T-cell (primary cell): ENCODE data around the gene PIP4K2A. TPM values are rescaled to one million over a fixed set of nuclear protein-coding genes. Genes with fewer than 3 reads are reported as not detected.
A peak's percentile ranks its signal among the peaks of the same experiment; 100 is the strongest.

Experiments used
- ATAC-seq, 4 experiments: fragments of 200-7000 bp in 3 of 4; fragments of 150-1000 bp in 1 of 4; cut with Tn5 transposase; replicated peaks in 1 of 4; 1 replicate in 3 of 4; 2 replicates in 1 of 4; pipeline ENCODE4 v1.10.0; 2021; ENCODE audit warnings: moderate library complexity in 3 of 4, mild to moderate bottlenecking in 2 of 4, moderate number of reproducible peaks in 1 of 4
- CTCF ChIA-PET, 2 donors: fragments of 300-600 bp; sonication (Branson Sonifier 250); formaldehyde crosslinking; loops; one replicate each; lab custom pipeline; 2022; ENCODE audit warnings: antibody characterized with exemption in 2 of 2; lab: Charles Lee
- POLR2A ChIA-PET, 2 donors: fragments of 300-600 bp; sonication (Branson Sonifier 250); formaldehyde crosslinking; loops; one replicate each; lab custom pipeline; 2022; ENCODE audit warnings: antibody characterized with exemption in 2 of 2; lab: Charles Lee
- DNase-seq, 35 experiments: peaks; one replicate each; pipeline versions ENCODE4 v3.0.0 to v3.0.0-alpha.2; 2013 to 2023
- H3K27ac ChIP-seq: one replicate; pipeline ENCODE4 v1.5.1; 2013; ENCODE audit warnings: low read length
- H3K27me3 ChIP-seq, 2 experiments: replicated peaks in 1 of 2; 1 replicate in 1 of 2; 2 replicates in 1 of 2; pipeline versions ENCODE4 v1.6.1 to v1.7.0; 2013; ENCODE audit warnings: low read length in 1 of 2, mixed read lengths in 1 of 2; ENCODE audit not compliant: control insufficient read depth in 2 of 2, insufficient read depth in 2 of 2; ENCODE audit errors: extremely low read depth in 1 of 2
- H3K36me3 ChIP-seq, 2 donors: 1 replicate in 1 of 2; 2 replicates in 1 of 2; pipeline versions ENCODE4 v1.6.1 to v1.7.0; 2013; ENCODE audit warnings: low read length in 1 of 2; ENCODE audit not compliant: control insufficient read depth in 2 of 2, insufficient read depth in 1 of 2; ENCODE audit errors: extremely low read depth in 1 of 2
- H3K4me1 ChIP-seq, 2 experiments: 1 replicate in 1 of 2; 2 replicates in 1 of 2; pipeline versions ENCODE4 v1.6.1 to v1.7.0; 2013; ENCODE audit warnings: low read length in 2 of 2, mixed read lengths in 1 of 2; ENCODE audit not compliant: insufficient read depth in 2 of 2, control insufficient read depth in 1 of 2; ENCODE audit errors: extremely low read depth in 1 of 2
- H3K4me3 ChIP-seq, 2 donors: 1 replicate in 1 of 2; 2 replicates in 1 of 2; pipeline versions ENCODE4 v1.5.1 to v1.7.0; 2013; ENCODE audit warnings: mild to moderate bottlenecking in 2 of 2, low read length in 1 of 2, moderate library complexity in 1 of 2; ENCODE audit not compliant: control insufficient read depth in 1 of 2; ENCODE audit errors: extremely low read depth in 1 of 2
- H3K9me3 ChIP-seq: 2 replicates; pipeline ENCODE4 v1.7.0; 2013
- H3K27ac Mint-ChIP-seq, 2 donors: one replicate each; pipeline ENCODE4 v1.8.0; 2020 to 2021; ENCODE audit warnings: mild to moderate bottlenecking in 2 of 2, mixed read lengths in 2 of 2
- H3K27me3 Mint-ChIP-seq, 2 donors: one replicate each; pipeline ENCODE4 v1.8.0; 2021 to 2022; ENCODE audit warnings: mixed read lengths in 2 of 2
- H3K36me3 Mint-ChIP-seq: one replicate; pipeline ENCODE4 v1.8.0; 2021; ENCODE audit warnings: mixed read lengths
- H3K4me1 Mint-ChIP-seq, 3 donors: one replicate each; pipeline ENCODE4 v1.8.0; 2020 to 2022; ENCODE audit warnings: mixed read lengths in 3 of 3, mild to moderate bottlenecking in 1 of 3
- H3K4me3 Mint-ChIP-seq, 3 donors: one replicate each; pipeline ENCODE4 v1.8.0; 2020 to 2022; ENCODE audit warnings: mild to moderate bottlenecking in 3 of 3, mixed read lengths in 3 of 3, moderate library complexity in 3 of 3
- H3K9me3 Mint-ChIP-seq, 3 donors: one replicate each; pipeline ENCODE4 v1.8.0; 2020 to 2022; ENCODE audit warnings: mixed read lengths in 3 of 3
- WGBS: methylation state at CpG from one replicate; pipeline ENCODE4 v1.1.5; 2013; ENCODE audit warnings: missing lambda C conversion rate; ENCODE audit not compliant: insufficient coverage; 5-methylcytosine and 5-hydroxymethylcytosine counted together
- total RNA-seq, 35 experiments: library from RNA in 6 of 35; stranded (reverse) in 6 of 35; fragments of 120-200 nt in 1 of 35; gene quantifications; one replicate each; pipeline versions ENCODE4 v1.2.1 to v1.2.4 and lab custom pipeline; 2013 to 2026

Gene PIP4K2A
- total RNA-seq, 5 donors from 2014 or later (not counting 1 experiment from before 2014, with no cell fraction given): 129 to 238 (median 160) TPM

- Histone ChIP-seq H3K36me3 (peaks cover 0 to 4% of the 10 kb centered on the region in 2 donors), H3K4me1 (peaks cover 58 to 67% of the 10 kb centered on the region in 2 experiments), H3K9me3 (no peaks in the 10 kb centered on the region), H3K4me3 (no peak overlapping the region), H3K27me3 (no peaks in the 10 kb centered on the region), H3K27ac (peak overlapping the region; percentile 43)
- POLR2A ChIA-PET: interaction anchor here in 1 of 2 donors (1.3 kb wide), 1 partner anchor 11 kb away, joined by 3 read pairs; no protein-coding TSS in a partner anchor
- CTCF ChIA-PET: interaction anchor here (0.6 to 1.5 kb wide), 5 partner anchors 9 to 174 kb away, joined by 3 to 5 read pairs (median 3); no protein-coding TSS in a partner anchor
- H3K27ac Mint-ChIP-seq: peak overlapping the region; percentile 86 to 90
- H3K9me3 Mint-ChIP-seq: no peaks in the 10 kb centered on the region
- peaks cover 6% of the 10 kb centered on the region for H3K36me3 Mint-ChIP-seq
- WGBS: 100% methylated on average over 1 of the region's 3 CpGs
- DNase-seq: no peak
- no peak for ATAC-seq
- H3K27me3 Mint-ChIP-seq: no peaks in the 10 kb centered on the region
- H3K4me1 Mint-ChIP-seq: peaks cover 95 to 96% (median 96%) of the 10 kb centered on the region in 3 donors
- peak overlapping the region in 1 of 3 donors; percentile 64 for H3K4me3 Mint-ChIP-seq
Observed at GRCh38 chr10:22621726-22622125, 92.7 kb downstream of the PIP4K2A start.

- CTCF ChIA-PET: interaction anchor here (0.6 to 1.5 kb wide), 3 partner anchors 9 to 174 kb away, joined by 3 read pairs; no protein-coding TSS in a partner anchor
- H3K27me3 ChIP-seq: no peaks in the 10 kb centered on the region
- peaks cover 91 to 96% (median 95%) of the 10 kb centered on the region in 3 donors for H3K4me1 Mint-ChIP-seq
Observed at GRCh38 chr10:22620929-22621328, 93.4 kb downstream of the PIP4K2A start.

GRCh38 chr10:22620140-22620857, 94.1 kb downstream of the PIP4K2A start:
- CTCF ChIA-PET: interaction anchor here in 1 of 2 donors (1.2 to 1.5 kb wide), 3 partner anchors 9 to 46 kb away, joined by 3 to 7 read pairs (median 5); no protein-coding TSS in a partner anchor
- no peaks in the 10 kb centered on the region for H3K9me3 ChIP-seq
- H3K27me3 ChIP-seq: no peaks in the 10 kb centered on the region
- POLR2A ChIA-PET: interaction anchor here (0.6 to 2.9 kb wide), 4 partner anchors 10 to 183 kb away, joined by 3 to 23 read pairs (median 4); no protein-coding TSS in a partner anchor
- Mint-ChIP-seq H3K27ac (peak overlapping the region; percentile 86 to 90), H3K9me3 (no peaks in the 10 kb centered on the region), H3K4me3 (peak overlapping the region in 2 of 3 donors; percentile 31 to 49), H3K27me3 (no peaks in the 10 kb centered on the region), H3K4me1 (peaks cover 90 to 96% (median 95%) of the 10 kb centered on the region in 3 donors), H3K36me3 (peaks cover 6% of the 10 kb centered on the region)
- H3K27ac ChIP-seq: peak overlapping the region; percentile 60
- WGBS: 64% methylated on average over 4 of the region's 8 CpGs
- DNase-seq: no peak
- peaks cover 58 to 68% of the 10 kb centered on the region in 2 experiments for H3K4me1 ChIP-seq
- H3K4me3 ChIP-seq: no peak overlapping the region
- no peak for ATAC-seq
- peaks cover 0 to 4% of the 10 kb centered on the region in 2 donors for H3K36me3 ChIP-seq

More at GRCh38 chr10:22620929-22621328, 93.4 kb downstream of the PIP4K2A start:
- H3K36me3 ChIP-seq: peaks cover 0 to 4% of the 10 kb centered on the region in 2 donors
- H3K27me3 Mint-ChIP-seq: no peaks in the 10 kb centered on the region
- H3K27ac Mint-ChIP-seq: peak overlapping the region; percentile 86 to 90
- peaks cover 60 to 70% of the 10 kb centered on the region in 2 experiments for H3K4me1 ChIP-seq
- H3K36me3 Mint-ChIP-seq: peaks cover 6% of the 10 kb centered on the region
- DNase-seq (no peak), ATAC-seq (no peak)
- WGBS: no CpG with 5 or more reads among the region's 3 CpGs
- H3K4me3 Mint-ChIP-seq: peak overlapping the region in 1 of 3 donors; percentile 49
- no peaks in the 10 kb centered on the region for H3K9me3 ChIP-seq
- H3K9me3 Mint-ChIP-seq: no peaks in the 10 kb centered on the region
- H3K4me3 ChIP-seq: no peak overlapping the region
- peak overlapping the region; percentile 60 for H3K27ac ChIP-seq
- POLR2A ChIA-PET: interaction anchor here (0.8 to 1.3 kb wide), 2 partner anchors 10 to 184 kb away, joined by 3 to 4 read pairs; no protein-coding TSS in a partner anchor

- Histone ChIP-seq H3K27ac (peak overlapping the region; percentile 45), H3K4me1 (peaks cover 62 to 73% of the 10 kb centered on the region in 2 experiments), H3K27me3 (no peaks in the 10 kb centered on the region), H3K4me3 (no peak overlapping the region), H3K36me3 (peaks cover 0 to 4% of the 10 kb centered on the region in 2 donors), H3K9me3 (no peaks in the 10 kb centered on the region)
- peak overlapping the region; percentile 74 to 86 for H3K27ac Mint-ChIP-seq
- ChIA-PET CTCF (interaction anchor here in 1 of 2 donors (0.6 to 1.3 kb wide), 4 partner anchors 10 to 198 kb away, joined by 3 to 7 read pairs (median 4); no protein-coding TSS in a partner anchor), POLR2A (interaction anchor here (0.6 to 2.9 kb wide), 7 partner anchors 8 to 623 kb away, joined by 3 to 23 read pairs (median 3); no protein-coding TSS in a partner anchor)
- H3K4me1 Mint-ChIP-seq: peaks cover 89 to 96% (median 95%) of the 10 kb centered on the region in 3 donors
- WGBS: no CpG with 5 or more reads among the region's 2 CpGs
- H3K27me3 Mint-ChIP-seq: no peaks in the 10 kb centered on the region
- peaks cover 6% of the 10 kb centered on the region for H3K36me3 Mint-ChIP-seq
- DNase-seq (no peak), ATAC-seq (no peak)
- no peaks in the 10 kb centered on the region for H3K9me3 Mint-ChIP-seq
- peak overlapping the region in 1 of 3 donors; percentile 42 for H3K4me3 Mint-ChIP-seq
Observed at GRCh38 chr10:22619101-22619500, 95.3 kb downstream of the PIP4K2A start.

GRCh38 chr10:22618078-22618785, 96.1 kb downstream of the PIP4K2A start:
- Histone ChIP-seq H3K4me3 (no peak overlapping the region), H3K36me3 (peaks cover 0 to 8% of the 10 kb centered on the region in 2 donors), H3K9me3 (no peaks in the 10 kb centered on the region), H3K27me3 (no peaks in the 10 kb centered on the region), H3K4me1 (peaks cover 63 to 73% of the 10 kb centered on the region in 2 experiments), H3K27ac (peak overlapping the region; percentile 45)
- POLR2A ChIA-PET: interaction anchor here (0.6 to 2.9 kb wide), 3 partner anchors 12 to 38 kb away, joined by 3 to 23 read pairs (median 3); no protein-coding TSS in a partner anchor
- DNase-seq (no peak), ATAC-seq (no peak)
- Mint-ChIP-seq H3K36me3 (peaks cover 13% of the 10 kb centered on the region), H3K27me3 (no peaks in the 10 kb centered on the region), H3K4me1 (peaks cover 89 to 96% (median 95%) of the 10 kb centered on the region in 3 donors), H3K27ac (peak overlapping the region; percentile 77 to 88), H3K9me3 (no peaks in the 10 kb centered on the region), H3K4me3 (peak overlapping the region in 2 of 3 donors; percentile 18 to 42)
- CTCF ChIA-PET: interaction anchor here in 1 of 2 donors (0.6 to 1.9 kb wide), 2 partner anchors 11 to 1834 kb away, joined by 3 to 7 read pairs; no protein-coding TSS in a partner anchor
- 90% methylated on average over 2 of the region's 4 CpGs for WGBS
